Right atrium auricular region (tissue), 2 donors: ENCODE data around the gene CSMD2. TPM values are rescaled to one million over a fixed set of nuclear protein-coding genes. Genes with fewer than 3 reads are reported as not detected.

Experiments used
- DNase-seq: peaks from one replicate; pipeline ENCODE4 v3.0.0-alpha.2; 2019; ENCODE audit warnings: low spot score
- H3K27ac ChIP-seq, 2 donors: fragments of 200-600 bp; sonication (generic); 1 replicate in 1 of 2; 2 replicates in 1 of 2; pipeline ENCODE4 v1.5.1; 2016 to 2019
- H3K27me3 ChIP-seq, 2 donors: fragments of 200-600 bp; sonication (generic); one replicate each; pipeline versions ENCODE4 v1.5.1 to v1.6.0; 2017 to 2019
- H3K36me3 ChIP-seq: fragments of 200-600 bp; sonication (generic); one replicate; pipeline ENCODE4 v1.5.1; 2016
- H3K4me1 ChIP-seq, 2 donors: fragments of 200-600 bp; sonication (generic); one replicate each; pipeline versions ENCODE4 v1.5.1 to v1.6.0; 2017 to 2019
- H3K4me3 ChIP-seq, 2 donors: fragments of 200-600 bp; sonication (generic); 1 replicate in 1 of 2; 2 replicates in 1 of 2; pipeline ENCODE4 v1.5.1; 2017 to 2019; ENCODE audit warnings: mild to moderate bottlenecking in 1 of 2, moderate library complexity in 1 of 2
- H3K9me3 ChIP-seq, 2 donors: fragments of 200-600 bp; sonication (generic); one replicate each; pipeline ENCODE4 v1.5.1; 2019
- total RNA-seq, 2 donors: library from RNA; depleted of rRNA; stranded (reverse); fragments of >200 nt; gene quantifications; one replicate each; pipeline ENCODE4 v1.1.0, GENCODE V29; 2016
- TF ChIP-seq, protein P1 (sequence below), 2 donors: fragments of 200-600 bp; sonication (generic); IDR thresholded peaks; one replicate each; pipeline ENCODE4 v1.5.1; 2019; ENCODE audit warnings: antibody characterized with exemption in 2 of 2

The CSMD2 gene
- total RNA-seq, 2 donors from 2014 or later, result 0.39 to 0.44 TPM

DNA sequence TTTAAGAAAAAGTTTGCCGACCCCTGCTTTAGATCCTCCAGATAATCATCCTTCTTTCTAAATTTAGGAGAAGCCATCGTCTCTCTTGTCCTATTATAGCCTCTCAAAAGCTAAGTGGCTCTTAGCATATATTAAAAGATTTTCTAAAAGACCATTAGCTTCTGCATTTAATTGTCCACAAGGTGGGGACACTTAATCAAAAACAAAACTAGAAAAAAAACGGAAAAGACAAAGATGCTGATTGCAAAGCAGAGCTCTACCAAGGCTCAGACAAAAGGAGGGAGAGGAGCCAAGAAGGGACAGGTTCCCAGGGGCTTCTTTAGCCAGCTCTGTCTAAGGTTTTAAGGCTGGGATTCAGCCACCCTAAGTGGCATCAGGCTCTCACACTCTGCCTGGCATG is 429.4 kb downstream of the CSMD2 start:
- H3K36me3 ChIP-seq, result no peaks in the 10 kb centered on the region
- TF ChIP-seq, protein P1, sequence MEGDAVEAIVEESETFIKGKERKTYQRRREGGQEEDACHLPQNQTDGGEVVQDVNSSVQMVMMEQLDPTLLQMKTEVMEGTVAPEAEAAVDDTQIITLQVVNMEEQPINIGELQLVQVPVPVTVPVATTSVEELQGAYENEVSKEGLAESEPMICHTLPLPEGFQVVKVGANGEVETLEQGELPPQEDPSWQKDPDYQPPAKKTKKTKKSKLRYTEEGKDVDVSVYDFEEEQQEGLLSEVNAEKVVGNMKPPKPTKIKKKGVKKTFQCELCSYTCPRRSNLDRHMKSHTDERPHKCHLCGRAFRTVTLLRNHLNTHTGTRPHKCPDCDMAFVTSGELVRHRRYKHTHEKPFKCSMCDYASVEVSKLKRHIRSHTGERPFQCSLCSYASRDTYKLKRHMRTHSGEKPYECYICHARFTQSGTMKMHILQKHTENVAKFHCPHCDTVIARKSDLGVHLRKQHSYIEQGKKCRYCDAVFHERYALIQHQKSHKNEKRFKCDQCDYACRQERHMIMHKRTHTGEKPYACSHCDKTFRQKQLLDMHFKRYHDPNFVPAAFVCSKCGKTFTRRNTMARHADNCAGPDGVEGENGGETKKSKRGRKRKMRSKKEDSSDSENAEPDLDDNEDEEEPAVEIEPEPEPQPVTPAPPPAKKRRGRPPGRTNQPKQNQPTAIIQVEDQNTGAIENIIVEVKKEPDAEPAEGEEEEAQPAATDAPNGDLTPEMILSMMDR (IDR thresholded peaks at IDR 0.05), result peak in 1 of 2 donors; percentile 58
- no peaks in the 10 kb centered on the region for H3K27me3 ChIP-seq
- no peak overlapping the region for H3K27ac ChIP-seq
- H3K9me3 ChIP-seq, result no peaks in the 10 kb centered on the region
- DNase-seq, result no peak
- no peak overlapping the region for H3K4me3 ChIP-seq
- no peaks in the 10 kb centered on the region for H3K4me1 ChIP-seq

DNA sequence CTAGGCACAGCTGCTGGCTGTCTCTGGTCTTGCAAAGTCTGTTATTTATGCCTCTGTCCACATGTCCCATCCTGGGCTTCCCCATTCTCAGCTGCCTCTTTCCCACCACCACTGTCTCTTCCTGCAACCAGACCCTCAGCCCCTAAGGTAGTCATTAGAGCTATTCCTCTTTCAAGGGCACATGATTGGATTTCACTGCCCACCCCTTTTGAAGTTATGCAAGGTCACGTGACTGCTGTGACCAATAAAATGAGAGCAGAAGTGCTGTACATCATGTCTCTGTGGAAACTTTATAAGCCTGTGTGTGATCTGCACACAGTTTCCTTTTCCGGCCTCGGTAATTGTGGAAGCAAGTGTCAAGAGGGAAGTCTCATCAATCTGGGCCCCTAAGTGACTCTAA is 437.7 kb downstream of the CSMD2 start:
- Histone ChIP-seq H3K36me3 (no peaks in the 10 kb centered on the region), H3K4me3 (no peak overlapping the region), H3K4me1 (no peaks in the 10 kb centered on the region), H3K27ac (no peak overlapping the region), H3K27me3 (no peaks in the 10 kb centered on the region), H3K9me3 (no peaks in the 10 kb centered on the region)
- TF ChIP-seq, protein P1 (IDR thresholded peaks at IDR 0.05), result no peak
- no peak for DNase-seq

DNA sequence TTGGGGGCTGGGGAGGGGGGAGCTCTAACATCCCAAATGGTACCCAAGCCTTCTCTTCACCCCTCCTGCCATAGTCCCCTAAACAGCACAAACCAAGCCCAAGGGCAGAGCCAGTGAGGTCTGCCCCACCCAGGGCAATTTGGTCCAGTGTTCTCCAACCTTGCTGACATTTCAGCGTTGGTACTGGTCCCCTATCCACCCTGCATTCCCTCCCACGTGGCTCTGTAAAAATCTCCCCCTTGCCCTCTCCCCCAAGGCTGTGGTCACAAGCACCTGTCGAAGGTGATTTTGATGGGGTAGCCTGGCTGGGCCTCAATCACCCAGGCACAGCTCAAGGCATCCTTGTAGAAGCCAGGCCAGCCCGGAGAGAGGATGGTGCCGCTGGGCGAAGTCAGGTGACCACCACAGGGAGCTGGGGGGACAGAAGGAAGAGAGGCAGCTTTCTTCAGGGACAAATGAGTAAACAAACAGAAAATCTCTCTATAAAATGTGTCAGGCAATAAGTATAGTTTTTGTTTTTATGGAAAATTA is 438.7 kb downstream of the CSMD2 start:
- no peak for DNase-seq
- no peaks in the 10 kb centered on the region for H3K9me3 ChIP-seq
- H3K27me3 ChIP-seq, result no peaks in the 10 kb centered on the region
- TF ChIP-seq, protein P1 (IDR thresholded peaks at IDR 0.05), result no peak
- no peaks in the 10 kb centered on the region for H3K4me1 ChIP-seq
- H3K4me3 ChIP-seq, result no peak overlapping the region
- H3K27ac ChIP-seq, result no peak overlapping the region
- H3K36me3 ChIP-seq, result no peaks in the 10 kb centered on the region

DNA sequence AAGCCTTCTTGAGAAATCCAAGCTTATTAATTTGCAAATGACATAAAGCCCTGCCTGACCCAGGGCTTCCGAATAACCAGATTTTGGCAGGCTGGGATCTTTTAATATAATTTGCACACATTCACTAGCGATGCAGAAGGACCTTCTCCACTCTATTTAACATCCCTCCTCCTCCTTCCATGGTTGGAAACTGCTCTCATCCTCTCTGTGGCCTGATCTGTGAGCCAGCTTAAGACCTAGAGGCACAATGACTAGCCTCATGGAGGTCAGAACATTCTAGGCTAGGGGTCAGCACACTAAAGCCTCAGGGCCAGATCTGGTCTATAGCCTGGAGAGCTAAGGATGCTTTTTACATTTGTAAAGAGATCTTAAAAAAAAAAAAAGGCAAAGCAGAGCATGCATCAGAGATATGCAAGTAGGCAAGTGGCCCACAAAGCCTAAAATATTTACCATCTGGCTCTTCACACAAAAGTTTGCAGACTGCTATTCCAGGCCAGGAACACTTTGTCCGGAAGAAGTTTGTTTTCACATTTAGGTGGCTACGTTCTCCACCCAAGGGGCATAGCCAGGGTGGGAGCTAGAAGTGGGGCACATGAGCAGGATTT is 439.4 kb downstream of the CSMD2 start:
- no peak for DNase-seq
- Histone ChIP-seq H3K27ac (no peak overlapping the region), H3K36me3 (no peaks in the 10 kb centered on the region), H3K4me1 (no peaks in the 10 kb centered on the region), H3K27me3 (no peaks in the 10 kb centered on the region), H3K4me3 (no peak overlapping the region), H3K9me3 (no peaks in the 10 kb centered on the region)
- TF ChIP-seq, protein P1 (IDR thresholded peaks at IDR 0.05), result no peak

DNA sequence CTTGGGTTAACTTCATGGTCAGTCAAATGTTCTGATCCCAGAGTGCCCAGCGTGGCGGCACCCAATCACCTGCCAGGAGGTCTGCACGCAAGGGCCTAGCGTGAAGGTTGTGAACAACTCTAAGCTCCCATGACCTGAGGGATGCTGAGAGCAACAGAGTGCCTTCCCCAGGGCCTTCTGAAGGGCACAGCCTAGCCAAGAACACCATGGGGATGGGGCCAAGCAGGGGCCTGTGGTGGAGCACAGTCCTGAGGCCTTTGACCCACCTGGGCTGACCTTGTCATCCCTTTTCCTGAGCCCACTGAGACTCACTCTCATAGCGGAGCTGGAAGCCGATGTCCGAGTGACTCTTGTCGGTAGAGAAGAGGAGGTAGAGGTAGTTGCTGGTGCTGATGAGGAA is 440.0 kb downstream of the CSMD2 start:
- no peaks in the 10 kb centered on the region for H3K36me3 ChIP-seq
- H3K4me3 ChIP-seq, result no peak overlapping the region
- H3K4me1 ChIP-seq, result no peaks in the 10 kb centered on the region
- no peaks in the 10 kb centered on the region for H3K27me3 ChIP-seq
- H3K27ac ChIP-seq, result no peak overlapping the region
- H3K9me3 ChIP-seq, result no peaks in the 10 kb centered on the region
- TF ChIP-seq, protein P1 (IDR thresholded peaks at IDR 0.05), result no peak
- DNase-seq, result no peak

DNA sequence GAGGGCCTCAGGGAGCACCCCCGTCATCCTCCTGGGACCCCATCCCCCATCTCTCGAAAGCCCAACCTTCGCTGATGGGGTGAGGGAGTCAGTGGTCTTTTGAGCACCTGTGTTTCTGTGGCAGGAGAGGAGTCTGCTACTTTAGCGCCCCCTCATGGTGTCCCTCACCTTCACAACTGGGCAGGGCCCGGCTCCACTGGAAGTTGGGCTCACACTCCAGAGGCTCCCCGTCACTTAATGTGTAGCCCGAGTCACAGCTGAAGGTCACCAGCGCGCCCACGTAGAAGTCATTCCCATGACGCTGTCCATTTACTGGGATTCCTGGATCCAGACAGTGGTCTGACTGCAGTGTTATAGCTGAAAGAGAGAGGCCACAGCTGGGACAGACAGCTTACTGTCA is 440.7 kb downstream of the CSMD2 start:
- no peaks in the 10 kb centered on the region for H3K4me1 ChIP-seq
- H3K27ac ChIP-seq, result no peak overlapping the region
- H3K9me3 ChIP-seq, result no peaks in the 10 kb centered on the region
- no peaks in the 10 kb centered on the region for H3K36me3 ChIP-seq
- no peak for DNase-seq
- TF ChIP-seq, protein P1 (IDR thresholded peaks at IDR 0.05), result no peak
- H3K27me3 ChIP-seq, result no peaks in the 10 kb centered on the region
- H3K4me3 ChIP-seq, result no peak overlapping the region
